ENCODE data around the gene WFDC5. TPM values are rescaled to one million over a fixed set of nuclear protein-coding genes. Genes with fewer than 3 reads are reported as not detected.

The WFDC5 gene
- total and polyA plus RNA-seq, 10 of the 15 experiments (the other 5 are each of a cell fraction or from before 2014, with no cell fraction given): 0.20 to 0.26 (median 0.21) TPM; not detected in 7

- Histone ChIP-seq H4K20me1 (ENCODE audit: control insufficient read depth, insufficient read depth) (no peaks in the 10 kb centered on the region), H3K36me3 (ENCODE audit: control insufficient read depth in 2 of 2, insufficient read depth in 2 of 2, low read length in 1 of 2) (no peaks in the 10 kb centered on the region), H3K9me3 (replicated peaks; ENCODE audit: control insufficient read depth, insufficient read depth, low read length) (no peaks in the 10 kb centered on the region; the same call in 2 of the 3 replicates), H3K4me2 (ENCODE audit: control insufficient read depth, insufficient read depth) (no peak overlapping the region), H3K4me3 (no peak overlapping the region), H2AFZ (ENCODE audit: control insufficient read depth, low read depth, low read length) (no peak overlapping the region), H3K4me1 (ENCODE audit: control insufficient read depth, insufficient read depth, low read length) (peaks cover 3% of the 10 kb centered on the region), H3K27ac (ENCODE audit: control insufficient read depth, insufficient read depth) (no peak overlapping the region), H3K9ac (ENCODE audit: control insufficient read depth, insufficient read depth, low read length) (no peak overlapping the region), H3K27me3 (replicated peaks in 1 of 2; ENCODE audit: control insufficient read depth in 2 of 2, insufficient read depth in 2 of 2, low read length in 1 of 2) (no peaks in the 10 kb centered on the region), H3K79me2 (ENCODE audit: control insufficient read depth, insufficient read depth, low read length) (no peaks in the 10 kb centered on the region)
- FAIRE-seq (no peak), DNase-seq (ENCODE audit: low read depth, low spot score) (no peak), ATAC-seq (no peak)
- BruUV-seq (replicated peaks): no TSS peak
- intact Hi-C loops (cut with micrococcal nuclease; ENCODE audit: unreplicated experiment) (no loop called here), in situ Hi-C loops (cut with MboI) (no loop called here)
- ChIA-PET POLR2A (no interaction called here), SMC1A (ENCODE audit: uncharacterized antibody, unreplicated experiment) (interaction anchor here (1.4 to 1.5 kb wide), 2 partner anchors 13 to 138 kb away, joined by 3 read pairs; no protein-coding TSS in a partner anchor), CTCF (interaction anchor here (0.9 kb wide), 1 partner anchor 14 kb away, joined by 3 read pairs; no protein-coding TSS in a partner anchor), RAD21 (ENCODE audit: unreplicated experiment) (no interaction called here)
- TF ChIP-seq SIX5 (IDR thresholded peaks at IDR 0.05; ENCODE audit: low read depth, low read length, severe bottlenecking) (no peak), PBX3 (IDR thresholded peaks at IDR 0.05; ENCODE audit: insufficient replicate concordance, low read depth, low read length) (no peak), IRF5 (IDR thresholded peaks at IDR 0.05; ENCODE audit: borderline replicate concordance) (no peak), PAX8 (IDR thresholded peaks at IDR 0.05) (no peak), SUZ12 (IDR thresholded peaks at IDR 0.05; ENCODE audit: unreplicated experiment) (no peak), CREM (IDR thresholded peaks at IDR 0.05; ENCODE audit: low read depth) (no peak), NR2C2 (IDR thresholded peaks at IDR 0.05; ENCODE audit: borderline replicate concordance, control insufficient read depth, insufficient read length, low read depth) (no peak), CUX1 (IDR thresholded peaks at IDR 0.05; ENCODE audit: insufficient replicate concordance, low read depth, low read length) (no peak), POLR2AphosphoS5 (IDR thresholded peaks at IDR 0.05; ENCODE audit: low read length) (no peak)
- WGBS (ENCODE audit: insufficient coverage, insufficient replicate concordance, low lambda C conversion rate, missing lambda C conversion rate): 16% methylated on average over 2 of the region's 2 CpGs
Measured at GRCh38 chr20:45152405-45152804, 37.4 kb upstream of the WFDC5 start.
